HepG2 (cell line): ENCODE data around the gene ZNF48. TPM values are rescaled to one million over a fixed set of nuclear protein-coding genes. Genes with fewer than 3 reads are reported as not detected.

ENCODE experiments used
- CBFB ChIP-seq: sonication (generic); formaldehyde crosslinking; IDR thresholded peaks from 2 replicates; pipeline ENCODE4 v1.4.0; 2020; ENCODE audit warnings: missing genetic modification reagents
- CBX5 ChIP-seq: sonication (generic); formaldehyde crosslinking; IDR thresholded peaks from 2 replicates; pipeline ENCODE4 v1.4.0; 2020; ENCODE audit warnings: missing genetic modification reagents, borderline replicate concordance
- FOSL2 ChIP-seq: sonication (generic); formaldehyde crosslinking; IDR thresholded peaks from 2 replicates; pipeline ENCODE4 v1.4.0; 2020; ENCODE audit warnings: missing genetic modification reagents
- GFI1 ChIP-seq: sonication (generic); formaldehyde crosslinking; IDR thresholded peaks from 2 replicates; pipeline ENCODE4 v1.5.0; 2020; ENCODE audit warnings: missing genetic modification reagents, mild to moderate bottlenecking, borderline replicate concordance
- HOXD1 ChIP-seq: sonication (generic); formaldehyde crosslinking; IDR thresholded peaks from 2 replicates; pipeline ENCODE4 v1.5.0; 2020; ENCODE audit warnings: missing genetic modification reagents
- KMT2B ChIP-seq: IDR thresholded peaks from 2 replicates; pipeline ENCODE4 v1.6.1; 2016; ENCODE audit warnings: missing genetic modification reagents, missing compliant biosample characterization
- MAZ ChIP-seq, 2 experiments: sonication (generic) in 1 of 2; formaldehyde crosslinking in 1 of 2; IDR thresholded peaks; 2 replicates each; pipeline versions ENCODE4 v1.5.0 to v1.6.1; 2012 to 2020; ENCODE audit warnings: low read depth in 2 of 2, mild to moderate bottlenecking in 2 of 2, borderline replicate concordance in 1 of 2, improper control_type of control experiment in 1 of 2, low read length in 1 of 2, missing genetic modification reagents in 1 of 2, moderate library complexity in 1 of 2
- MBNL3 ChIP-seq: fragments of 250-450 bp; sonication (Bioruptor Pico); conservative IDR thresholded peaks from 2 replicates; pipeline ENCODE4 v1.8.0; 2022; ENCODE audit warnings: mild to moderate bottlenecking, inconsistent platforms
- MXD4 ChIP-seq: IDR thresholded peaks from 2 replicates; pipeline ENCODE4 v1.6.1; 2016; ENCODE audit warnings: mild to moderate bottlenecking, missing biosample characterization, missing genetic modification reagents
- NR2F2 ChIP-seq: IDR thresholded peaks from 2 replicates; pipeline ENCODE4 v1.6.1; 2012; ENCODE audit warnings: low read depth, inconsistent platforms, borderline replicate concordance
- SMARCC2 ChIP-seq: fragments of 450-650 bp; IDR thresholded peaks from 2 replicates; pipeline ENCODE4 v1.6.1; 2017; ENCODE audit warnings: antibody characterized with exemption, mild to moderate bottlenecking
- ZBTB3 ChIP-seq: sonication (generic); formaldehyde crosslinking; IDR thresholded peaks from 2 replicates; pipeline ENCODE4 v1.4.0; 2020; ENCODE audit warnings: low read depth, mild to moderate bottlenecking, moderate library complexity, missing genetic modification reagents, borderline replicate concordance
- ZFP41 ChIP-seq: sonication (generic); formaldehyde crosslinking; IDR thresholded peaks from 2 replicates; pipeline ENCODE4 v1.4.0; 2020; ENCODE audit warnings: mild to moderate bottlenecking, missing genetic modification reagents, borderline replicate concordance
- ZNF660 ChIP-seq: sonication (generic); formaldehyde crosslinking; IDR thresholded peaks from 2 replicates; pipeline ENCODE4 v1.5.1; 2020; ENCODE audit warnings: mild to moderate bottlenecking, low read depth, missing genetic modification reagents, borderline replicate concordance
- ZNF768 ChIP-seq: sonication (generic); formaldehyde crosslinking; IDR thresholded peaks from 2 replicates; pipeline ENCODE4 v1.4.0; 2020; ENCODE audit warnings: missing genetic modification reagents
- ZNF839 ChIP-seq: sonication (generic); formaldehyde crosslinking; IDR thresholded peaks from 2 replicates; pipeline ENCODE4 v1.4.0; 2020; ENCODE audit warnings: missing genetic modification reagents, mild to moderate bottlenecking, borderline replicate concordance
- ZNF879 ChIP-seq: sonication (generic); formaldehyde crosslinking; IDR thresholded peaks from 2 replicates; pipeline ENCODE4 v1.8.1; 2023; ENCODE audit warnings: missing genetic modification reagents
- polyA plus RNA-seq, 8 experiments: library from polyadenylated mRNA; depleted of rRNA in 3 of 8; stranded (reverse) in 7 of 8; unstranded in 1 of 8; fragments of >200 nt; fragmentation: Illumina TruSeq in 4 of 8; extraction: Trizol in 4 of 8; gene quantifications; 2 replicates each; pipeline versions ENCODE4 v1.2.1 to v1.2.3, GENCODE V29; 2011 to 2016; ENCODE audit warnings: low read depth in 4 of 8, missing spikeins in 1 of 8, mixed read lengths in 1 of 8; ENCODE audit not compliant: insufficient read depth in 1 of 8
- total RNA-seq, 5 experiments: library from RNA; depleted of rRNA; stranded (reverse); fragments of >200 nt; fragmentation: Illumina TruSeq; extraction: Trizol; gene quantifications; 2 replicates each; pipeline ENCODE4 v1.2.3, GENCODE V29; 2016; ENCODE audit warnings: low read depth in 1 of 5
- TF ChIP-seq, protein P1 (sequence below): sonication (generic); formaldehyde crosslinking; IDR thresholded peaks from 2 replicates; pipeline ENCODE4 v1.9.0; 2021; ENCODE audit warnings: missing genetic modification reagents, borderline replicate concordance
- TF ChIP-seq, protein P2 (sequence below): sonication (generic); formaldehyde crosslinking; IDR thresholded peaks from 2 replicates; pipeline ENCODE4 v1.4.0; 2020; ENCODE audit warnings: missing genetic modification reagents; ENCODE audit errors: not compliant biosample characterization
- TF ChIP-seq, protein P3 (sequence below): sonication (generic); formaldehyde crosslinking; IDR thresholded peaks from 2 replicates; pipeline ENCODE4 v1.5.0; 2020; ENCODE audit warnings: mild to moderate bottlenecking, missing genetic modification reagents
- TF ChIP-seq, protein P4 (sequence below): sonication (generic); formaldehyde crosslinking; IDR thresholded peaks from 2 replicates; pipeline ENCODE4 v1.4.0; 2020; ENCODE audit warnings: missing genetic modification reagents

ZNF48 gene
- total and polyA plus RNA-seq, 2 of the 13 experiments (the other 11 are each of a cell fraction or from before 2014, with no cell fraction given), result 9.9 to 12.3 TPM

DNA sequence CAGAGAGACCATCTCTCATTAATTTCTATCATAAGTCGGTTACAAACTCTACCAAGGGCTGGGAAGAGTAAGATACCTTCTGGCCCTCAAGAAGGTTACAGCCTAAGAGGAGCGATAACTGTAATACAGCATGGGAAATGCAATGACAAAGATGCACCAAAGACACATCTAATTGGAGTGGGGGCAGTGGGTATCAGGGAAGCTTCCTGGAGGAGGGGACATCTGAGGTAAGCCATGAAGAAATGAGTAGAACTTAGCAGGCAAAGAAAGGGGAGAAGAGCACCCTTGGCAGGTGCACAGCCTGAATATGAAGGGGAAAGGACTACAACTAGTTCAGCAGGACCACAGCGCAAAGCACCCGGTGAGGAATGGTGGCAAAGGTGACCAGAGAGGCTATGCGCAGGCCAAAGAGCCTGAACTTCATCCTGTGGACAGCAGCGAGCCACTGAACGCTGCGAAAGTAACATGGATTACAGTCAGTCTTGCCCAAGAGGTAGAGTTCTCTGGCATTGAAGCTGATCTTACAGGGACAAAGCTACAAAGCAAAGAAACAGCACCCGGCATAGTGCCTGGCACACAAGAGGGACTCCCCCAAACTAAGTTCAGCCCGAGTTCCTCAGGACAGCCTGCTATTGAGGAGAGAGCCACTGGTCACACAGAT lies 27.7 kb upstream of the ZNF48 start (continued):
- no peak for TF ChIP-seq ZNF660
- no peak for TF ChIP-seq HOXD1 (CRISPR knock-in tag)
- no peak for TF ChIP-seq NR2F2
- TF ChIP-seq FOSL2 (CRISPR knock-in tag), result no peak
- no peak for TF ChIP-seq ZBTB3 (CRISPR knock-in tag)
- TF ChIP-seq, protein P1, sequence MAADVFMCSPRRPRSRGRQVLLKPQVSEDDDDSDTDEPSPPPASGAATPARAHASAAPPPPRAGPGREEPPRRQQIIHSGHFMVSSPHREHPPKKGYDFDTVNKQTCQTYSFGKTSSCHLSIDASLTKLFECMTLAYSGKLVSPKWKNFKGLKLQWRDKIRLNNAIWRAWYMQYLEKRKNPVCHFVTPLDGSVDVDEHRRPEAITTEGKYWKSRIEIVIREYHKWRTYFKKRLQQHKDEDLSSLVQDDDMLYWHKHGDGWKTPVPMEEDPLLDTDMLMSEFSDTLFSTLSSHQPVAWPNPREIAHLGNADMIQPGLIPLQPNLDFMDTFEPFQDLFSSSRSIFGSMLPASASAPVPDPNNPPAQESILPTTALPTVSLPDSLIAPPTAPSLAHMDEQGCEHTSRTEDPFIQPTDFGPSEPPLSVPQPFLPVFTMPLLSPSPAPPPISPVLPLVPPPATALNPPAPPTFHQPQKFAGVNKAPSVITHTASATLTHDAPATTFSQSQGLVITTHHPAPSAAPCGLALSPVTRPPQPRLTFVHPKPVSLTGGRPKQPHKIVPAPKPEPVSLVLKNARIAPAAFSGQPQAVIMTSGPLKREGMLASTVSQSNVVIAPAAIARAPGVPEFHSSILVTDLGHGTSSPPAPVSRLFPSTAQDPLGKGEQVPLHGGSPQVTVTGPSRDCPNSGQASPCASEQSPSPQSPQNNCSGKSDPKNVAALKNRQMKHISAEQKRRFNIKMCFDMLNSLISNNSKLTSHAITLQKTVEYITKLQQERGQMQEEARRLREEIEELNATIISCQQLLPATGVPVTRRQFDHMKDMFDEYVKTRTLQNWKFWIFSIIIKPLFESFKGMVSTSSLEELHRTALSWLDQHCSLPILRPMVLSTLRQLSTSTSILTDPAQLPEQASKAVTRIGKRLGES (CRISPR knock-in tag), result no peak
- 0 out of 2 replicates have a peak, but pooled peaks have one; percentile 19 for TF ChIP-seq CBX5
- no peak for TF ChIP-seq MXD4 (CRISPR knock-in tag)
- TF ChIP-seq ZNF768 (CRISPR knock-in tag), result peak; percentile 67; the same call in 1 of the 2 replicates
- no peak for TF ChIP-seq KMT2B
- TF ChIP-seq, protein P2, sequence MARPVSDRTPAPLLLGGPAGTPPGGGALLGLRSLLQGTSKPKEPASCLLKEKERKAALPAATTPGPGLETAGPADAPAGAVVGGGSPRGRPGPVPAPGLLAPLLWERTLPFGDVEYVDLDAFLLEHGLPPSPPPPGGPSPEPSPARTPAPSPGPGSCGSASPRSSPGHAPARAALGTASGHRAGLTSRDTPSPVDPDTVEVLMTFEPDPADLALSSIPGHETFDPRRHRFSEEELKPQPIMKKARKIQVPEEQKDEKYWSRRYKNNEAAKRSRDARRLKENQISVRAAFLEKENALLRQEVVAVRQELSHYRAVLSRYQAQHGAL (CRISPR knock-in tag), result no peak
- TF ChIP-seq ZFP41, result no peak
- TF ChIP-seq ZNF879 (CRISPR knock-in tag), result no peak
- TF ChIP-seq MAZ (IDR thresholded peaks at IDR 0.05; ENCODE audit: borderline replicate concordance, low read depth, low read length), result no peak
- TF ChIP-seq MAZ (CRISPR knock-in tag; IDR thresholded peaks at IDR 0.05; ENCODE audit: low read depth), result no peak
- TF ChIP-seq, protein P3, sequence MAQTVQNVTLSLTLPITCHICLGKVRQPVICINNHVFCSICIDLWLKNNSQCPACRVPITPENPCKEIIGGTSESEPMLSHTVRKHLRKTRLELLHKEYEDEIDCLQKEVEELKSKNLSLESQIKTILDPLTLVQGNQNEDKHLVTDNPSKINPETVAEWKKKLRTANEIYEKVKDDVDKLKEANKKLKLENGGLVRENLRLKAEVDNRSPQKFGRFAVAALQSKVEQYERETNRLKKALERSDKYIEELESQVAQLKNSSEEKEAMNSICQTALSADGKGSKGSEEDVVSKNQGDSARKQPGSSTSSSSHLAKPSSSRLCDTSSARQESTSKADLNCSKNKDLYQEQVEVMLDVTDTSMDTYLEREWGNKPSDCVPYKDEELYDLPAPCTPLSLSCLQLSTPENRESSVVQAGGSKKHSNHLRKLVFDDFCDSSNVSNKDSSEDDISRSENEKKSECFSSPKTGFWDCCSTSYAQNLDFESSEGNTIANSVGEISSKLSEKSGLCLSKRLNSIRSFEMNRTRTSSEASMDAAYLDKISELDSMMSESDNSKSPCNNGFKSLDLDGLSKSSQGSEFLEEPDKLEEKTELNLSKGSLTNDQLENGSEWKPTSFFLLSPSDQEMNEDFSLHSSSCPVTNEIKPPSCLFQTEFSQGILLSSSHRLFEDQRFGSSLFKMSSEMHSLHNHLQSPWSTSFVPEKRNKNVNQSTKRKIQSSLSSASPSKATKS (CRISPR knock-in tag), result no peak
- no peak for TF ChIP-seq ZNF839 (CRISPR knock-in tag)
- TF ChIP-seq, protein P4, sequence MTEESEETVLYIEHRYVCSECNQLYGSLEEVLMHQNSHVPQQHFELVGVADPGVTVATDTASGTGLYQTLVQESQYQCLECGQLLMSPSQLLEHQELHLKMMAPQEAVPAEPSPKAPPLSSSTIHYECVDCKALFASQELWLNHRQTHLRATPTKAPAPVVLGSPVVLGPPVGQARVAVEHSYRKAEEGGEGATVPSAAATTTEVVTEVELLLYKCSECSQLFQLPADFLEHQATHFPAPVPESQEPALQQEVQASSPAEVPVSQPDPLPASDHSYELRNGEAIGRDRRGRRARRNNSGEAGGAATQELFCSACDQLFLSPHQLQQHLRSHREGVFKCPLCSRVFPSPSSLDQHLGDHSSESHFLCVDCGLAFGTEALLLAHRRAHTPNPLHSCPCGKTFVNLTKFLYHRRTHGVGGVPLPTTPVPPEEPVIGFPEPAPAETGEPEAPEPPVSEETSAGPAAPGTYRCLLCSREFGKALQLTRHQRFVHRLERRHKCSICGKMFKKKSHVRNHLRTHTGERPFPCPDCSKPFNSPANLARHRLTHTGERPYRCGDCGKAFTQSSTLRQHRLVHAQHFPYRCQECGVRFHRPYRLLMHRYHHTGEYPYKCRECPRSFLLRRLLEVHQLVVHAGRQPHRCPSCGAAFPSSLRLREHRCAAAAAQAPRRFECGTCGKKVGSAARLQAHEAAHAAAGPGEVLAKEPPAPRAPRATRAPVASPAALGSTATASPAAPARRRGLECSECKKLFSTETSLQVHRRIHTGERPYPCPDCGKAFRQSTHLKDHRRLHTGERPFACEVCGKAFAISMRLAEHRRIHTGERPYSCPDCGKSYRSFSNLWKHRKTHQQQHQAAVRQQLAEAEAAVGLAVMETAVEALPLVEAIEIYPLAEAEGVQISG (CRISPR knock-in tag), result no peak; the same call in 1 of the 2 replicates
- TF ChIP-seq MBNL3 (CRISPR knock-in tag), result no peak
- TF ChIP-seq GFI1 (CRISPR knock-in tag), result no peak
- TF ChIP-seq CBFB (CRISPR knock-in tag), result no peak
- no peak for TF ChIP-seq SMARCC2
